ENCODE measurements around the gene AUH. TPM values are rescaled to one million over a fixed set of nuclear protein-coding genes. Genes with fewer than 3 reads are reported as not detected.

AUH gene
- polyA plus RNA-seq, 3 donors, result 4.0 to 9.9 (median 8.4) TPM

GRCh38 chr9:91192381-91193086 lies 169.2 kb downstream of the AUH start:
- H3K4me3 ChIP-seq (replicated peaks in 1 of 3; ENCODE audit: low read depth in 2 of 3, low read length in 3 of 3), result peak overlapping the region in 1 of 3 experiments; percentile 71
- H3K27ac Mint-ChIP-seq, result peak overlapping the region; percentile 93 to 99 (median 97)

More at GRCh38 chr9:91192381-91193086, 169.2 kb downstream of the AUH start:
- Mint-ChIP-seq H3K4me3 (peak overlapping the region; percentile 79 to 92), H3K27me3 (ENCODE audit: low read depth in 3 of 3) (peaks cover 0 to 1% (median 0%) of the 10 kb centered on the region in 3 donors), H3K4me1 (peaks cover 60% of the 10 kb centered on the region), H3K9me3 (peaks cover 4 to 11% (median 6%) of the 10 kb centered on the region in 7 donors), H3K36me3 (peaks cover 3 to 4% of the 10 kb centered on the region in 2 donors)
- H3K4me1 ChIP-seq (ENCODE audit: control insufficient read depth in 1 of 2, insufficient read depth in 2 of 2, low read length in 2 of 2), result peaks cover 59 to 68% of the 10 kb centered on the region in 2 donors
- H3K9ac ChIP-seq (ENCODE audit: insufficient read depth, low read length, poor library complexity, severe bottlenecking), result no peak overlapping the region
- no peaks in the 10 kb centered on the region for H3K79me2 ChIP-seq (ENCODE audit: insufficient read depth, low read length)
- H3K4me2 ChIP-seq (replicated peaks; ENCODE audit: extremely low read depth, low read length, poor library complexity, severe bottlenecking), result peak overlapping the region; percentile 80
- TF ChIP-seq CTCF (IDR thresholded peaks at IDR 0.05), result no peak
- no peak for DNase-seq
- H3K27ac ChIP-seq (ENCODE audit: low read depth in 1 of 2, low read length in 2 of 2), result peak overlapping the region; percentile 87 to 94
- no peaks in the 10 kb centered on the region for H3K27me3 ChIP-seq (ENCODE audit: control insufficient read depth in 2 of 2, insufficient read depth in 2 of 2, low read length in 2 of 2)
- H3K9me3 ChIP-seq (replicated peaks in 1 of 2; ENCODE audit: control insufficient read depth in 1 of 2, insufficient read depth in 1 of 2, low read length in 2 of 2), result no peaks in the 10 kb centered on the region
- H3K36me3 ChIP-seq (replicated peaks in 1 of 2; ENCODE audit: control insufficient read depth in 1 of 2, insufficient read depth in 2 of 2, low read length in 2 of 2), result no peaks in the 10 kb centered on the region
- H2AFZ ChIP-seq (ENCODE audit: insufficient read depth, low read depth, low read length, poor library complexity, severe bottlenecking), result no peak overlapping the region
- 50% methylated on average over 1 of the region's 7 CpGs for WGBS (ENCODE audit: insufficient coverage)
- no peaks in the 10 kb centered on the region for H4K20me1 ChIP-seq (ENCODE audit: insufficient read depth, low read length)
- intact Hi-C loops (cut with micrococcal nuclease), result loop anchor here (1.0 to 10.0 kb wide), 10 partner anchors 28 to 230 kb away; partner anchors contain the start of gene NFIL3 (in 1 of the 2)
